ENCODE results near the gene ELP4.

The ELP4 gene

GRCh38 chr11:31711137-31711536 is 201.6 kb downstream of the ELP4 start:
- H3K4me2 ChIP-seq (ENCODE audit: low read depth, low read length, poor library complexity, severe bottlenecking) = no peak overlapping the region
- H3K4me3 ChIP-seq (ENCODE audit: insufficient read depth, low read length, poor library complexity, severe bottlenecking) = no peak overlapping the region
- H3K9me2 ChIP-seq (replicated peaks; ENCODE audit: insufficient read depth, low read length) = no peaks in the 10 kb centered on the region

GRCh38 chr11:31712851-31713250 is 203.3 kb downstream of the ELP4 start:
- Histone ChIP-seq H3K27ac (ENCODE audit: low read depth, low read length) (no peak overlapping the region), H3K4me2 (ENCODE audit: low read depth, low read length, poor library complexity, severe bottlenecking) (no peak overlapping the region), H3K9me2 (replicated peaks; ENCODE audit: insufficient read depth, low read length) (no peaks in the 10 kb centered on the region), H4K20me1 (ENCODE audit: low read depth, low read length) (no peaks in the 10 kb centered on the region), H3K9ac (ENCODE audit: low read length) (no peak overlapping the region), H3K36me3 (ENCODE audit: low read length) (no peaks in the 10 kb centered on the region), H3K79me2 (ENCODE audit: insufficient read depth, low read length) (no peaks in the 10 kb centered on the region), H2AFZ (ENCODE audit: low read depth, low read length, severe bottlenecking) (no peak overlapping the region), H3K4me3 (ENCODE audit: insufficient read depth, low read length, poor library complexity, severe bottlenecking) (no peak overlapping the region), H3F3A (ENCODE audit: insufficient read depth) (0 out of 2 replicates have a peak, but pooled peaks cover 3% of the 10 kb centered on the region), H3K27me3 (ENCODE audit: low read length) (no peaks in the 10 kb centered on the region), H3K9me3 (ENCODE audit: insufficient read depth, low read length) (no peaks in the 10 kb centered on the region)
- TF ChIP-seq CTCF (IDR thresholded peaks at IDR 0.05; ENCODE audit: insufficient read depth, low read length, poor library complexity, severe bottlenecking) (no peak), EZH2phosphoT487 (conservative IDR thresholded peaks at IDR 0.05; ENCODE audit: low read length) (no peak)

More at GRCh38 chr11:31711137-31711536, 201.6 kb downstream of the ELP4 start:
- Histone ChIP-seq H3K79me2 (ENCODE audit: insufficient read depth, low read length) (no peaks in the 10 kb centered on the region), H3K27ac (ENCODE audit: low read depth, low read length) (no peak overlapping the region), H2AFZ (ENCODE audit: low read depth, low read length, severe bottlenecking) (no peak overlapping the region), H3K27me3 (ENCODE audit: low read length) (no peaks in the 10 kb centered on the region), H3F3A (ENCODE audit: insufficient read depth) (0 out of 2 replicates have a peak, but pooled peaks cover 3% of the 10 kb centered on the region), H3K9me3 (ENCODE audit: insufficient read depth, low read length) (no peaks in the 10 kb centered on the region), H4K20me1 (ENCODE audit: low read depth, low read length) (no peaks in the 10 kb centered on the region), H3K9ac (ENCODE audit: low read length) (no peak overlapping the region), H3K36me3 (ENCODE audit: low read length) (no peaks in the 10 kb centered on the region)
- TF ChIP-seq CTCF (IDR thresholded peaks at IDR 0.05; ENCODE audit: insufficient read depth, low read length, poor library complexity, severe bottlenecking) (no peak), EZH2phosphoT487 (conservative IDR thresholded peaks at IDR 0.05; ENCODE audit: low read length) (no peak)

- no peaks in the 10 kb centered on the region for H4K20me1 ChIP-seq (ENCODE audit: low read depth, low read length)
- no peaks in the 10 kb centered on the region for H3K27me3 ChIP-seq (ENCODE audit: low read length)
- H3K4me2 ChIP-seq (ENCODE audit: low read depth, low read length, poor library complexity, severe bottlenecking) = no peak overlapping the region
- no peak overlapping the region for H3K4me3 ChIP-seq (ENCODE audit: insufficient read depth, low read length, poor library complexity, severe bottlenecking)
- no peaks in the 10 kb centered on the region for H3K9me2 ChIP-seq (replicated peaks; ENCODE audit: insufficient read depth, low read length)
- no peak overlapping the region for H3K27ac ChIP-seq (ENCODE audit: low read depth, low read length)
- no peaks in the 10 kb centered on the region for H3K9me3 ChIP-seq (ENCODE audit: insufficient read depth, low read length)
- 0 out of 2 replicates have a peak, but pooled peaks cover 3% of the 10 kb centered on the region for H3F3A ChIP-seq (ENCODE audit: insufficient read depth)
- H3K9ac ChIP-seq (ENCODE audit: low read length) = no peak overlapping the region
- H2AFZ ChIP-seq (ENCODE audit: low read depth, low read length, severe bottlenecking) = no peak overlapping the region
- TF ChIP-seq EZH2phosphoT487 (conservative IDR thresholded peaks at IDR 0.05; ENCODE audit: low read length) (no peak), CTCF (IDR thresholded peaks at IDR 0.05; ENCODE audit: insufficient read depth, low read length, poor library complexity, severe bottlenecking) (no peak)
- H3K36me3 ChIP-seq (ENCODE audit: low read length) = no peaks in the 10 kb centered on the region
- H3K79me2 ChIP-seq (ENCODE audit: insufficient read depth, low read length) = no peaks in the 10 kb centered on the region
Measured at GRCh38 chr11:31714840-31715239, 205.3 kb downstream of the ELP4 start.

Measured in SU-DHL-6 (cell line).